ENCODE results near the gene ARHGAP25.

Gene ARHGAP25

DNA sequence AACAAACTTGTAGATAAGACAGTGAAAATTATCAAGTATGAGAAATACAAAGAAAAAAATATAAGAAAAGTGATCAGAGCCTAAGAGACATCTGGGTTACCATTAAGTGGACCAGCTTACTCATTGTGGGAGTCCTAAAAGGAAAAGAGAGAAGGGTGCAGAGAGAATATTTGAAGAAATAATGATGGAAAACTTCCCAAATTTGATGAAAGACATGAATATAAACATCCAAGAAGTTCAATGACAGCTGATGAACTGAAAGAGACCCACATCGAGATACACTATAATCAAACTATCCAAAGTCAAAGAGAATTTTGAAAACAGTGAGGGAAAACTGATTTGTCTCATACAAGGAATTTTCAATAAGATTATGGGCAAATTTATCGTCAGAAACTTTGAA is 22.5 kb downstream of the ARHGAP25 start:
- Histone ChIP-seq H3K4me1 (ENCODE audit: insufficient read depth, low read length) (peaks cover 6% of the 10 kb centered on the region; the same call in 1 of the 2 replicates), H3K36me3 (ENCODE audit: insufficient read depth, low read length) (no peaks in the 10 kb centered on the region), H3K9me3 (ENCODE audit: control insufficient read depth, insufficient read depth, low read length) (no peaks in the 10 kb centered on the region), H3K9ac (ENCODE audit: low read depth, low read length) (no peak overlapping the region)

DNA sequence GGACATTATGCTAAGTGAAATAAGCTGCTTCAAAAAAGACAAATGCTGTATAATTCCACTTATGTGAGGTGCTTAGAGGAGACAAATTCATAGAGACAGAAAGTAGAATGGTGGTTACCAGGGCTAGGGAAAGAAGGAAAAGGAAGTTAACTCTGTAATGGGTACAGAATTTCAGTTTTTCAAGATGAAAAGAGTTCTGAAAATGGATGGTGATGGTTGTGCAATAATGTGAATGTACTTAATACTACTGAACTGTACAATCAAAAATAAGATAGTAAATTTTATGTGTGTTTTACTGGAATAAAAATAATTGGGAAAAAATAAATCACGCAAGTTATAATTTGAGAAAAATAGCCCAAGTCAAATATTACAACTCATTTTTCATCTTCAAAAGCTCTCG is 27.5 kb downstream of the ARHGAP25 start:
- H3K9ac ChIP-seq (ENCODE audit: low read depth, low read length), result no peak overlapping the region
- H3K4me1 ChIP-seq (ENCODE audit: insufficient read depth, low read length), result peaks cover 22% of the 10 kb centered on the region
- no peaks in the 10 kb centered on the region for H3K9me3 ChIP-seq (ENCODE audit: control insufficient read depth, insufficient read depth, low read length)
- no peaks in the 10 kb centered on the region for H3K36me3 ChIP-seq (ENCODE audit: insufficient read depth, low read length)

DNA sequence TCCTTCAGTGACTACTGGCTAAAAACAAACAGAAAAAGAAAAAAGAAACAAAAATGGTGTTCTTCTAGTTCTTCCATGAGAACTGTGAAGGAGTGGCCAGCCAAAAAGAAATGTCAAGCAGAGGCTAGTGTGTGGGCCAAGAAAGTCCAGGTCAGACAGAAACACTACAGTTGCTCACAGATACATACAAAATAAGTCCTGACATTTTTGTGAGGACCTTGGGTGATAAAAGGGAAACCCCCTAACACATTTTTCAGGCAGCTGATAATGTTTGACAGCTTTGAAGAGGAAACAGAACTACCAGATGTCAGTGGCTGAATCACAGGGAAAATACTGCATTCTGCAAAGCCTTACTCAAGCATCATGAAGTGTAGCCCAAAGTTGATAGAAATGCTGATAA is 28.1 kb downstream of the ARHGAP25 start:
- Histone ChIP-seq H3K9me3 (ENCODE audit: control insufficient read depth, insufficient read depth, low read length) (no peaks in the 10 kb centered on the region), H3K4me1 (ENCODE audit: insufficient read depth, low read length) (peaks cover 22% of the 10 kb centered on the region), H3K9ac (ENCODE audit: low read depth, low read length) (no peak overlapping the region), H3K36me3 (ENCODE audit: insufficient read depth, low read length) (no peaks in the 10 kb centered on the region)

DNA sequence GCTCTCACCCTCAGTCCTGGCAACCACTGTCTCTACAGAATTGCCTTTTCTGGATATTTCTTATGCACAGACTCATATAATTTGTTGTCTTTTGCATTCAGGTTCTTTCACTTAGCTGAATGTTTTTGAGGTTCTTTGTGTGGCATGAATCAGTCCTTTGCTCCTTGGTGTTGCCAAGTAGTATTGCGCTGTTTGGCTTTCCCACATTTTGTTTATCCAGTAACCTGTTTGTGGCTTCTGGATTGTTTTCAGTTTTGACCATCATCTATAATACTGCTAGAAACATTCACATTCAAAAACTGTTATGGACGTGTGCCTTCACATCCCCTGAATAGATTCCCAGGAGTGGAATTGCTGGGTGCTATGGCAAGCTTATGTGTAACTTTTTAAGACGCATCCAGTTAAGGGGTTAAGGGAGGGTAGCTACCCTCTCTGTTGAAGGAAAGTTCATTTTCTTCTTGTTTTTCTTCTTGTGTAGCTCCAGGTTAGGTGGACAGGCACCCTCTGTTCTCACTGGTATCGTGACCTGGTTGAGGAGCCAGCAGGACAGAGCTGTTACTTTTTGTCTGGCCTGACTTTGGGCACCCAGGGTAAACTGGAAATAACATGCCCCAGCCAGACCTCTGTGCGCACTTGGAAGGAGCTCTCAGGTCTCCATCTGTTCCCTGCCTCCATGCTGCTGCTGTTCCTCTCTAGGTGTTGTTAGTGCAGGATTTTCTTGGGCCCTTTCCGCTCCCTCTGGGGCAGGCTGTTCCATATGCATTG is 29.6 kb downstream of the ARHGAP25 start:
- H3K36me3 ChIP-seq (ENCODE audit: insufficient read depth, low read length), result no peaks in the 10 kb centered on the region
- H3K9me3 ChIP-seq (ENCODE audit: control insufficient read depth, insufficient read depth, low read length), result no peaks in the 10 kb centered on the region
- peaks cover 27% of the 10 kb centered on the region for H3K4me1 ChIP-seq (ENCODE audit: insufficient read depth, low read length)
- H3K9ac ChIP-seq (ENCODE audit: low read depth, low read length), result no peak overlapping the region

DNA sequence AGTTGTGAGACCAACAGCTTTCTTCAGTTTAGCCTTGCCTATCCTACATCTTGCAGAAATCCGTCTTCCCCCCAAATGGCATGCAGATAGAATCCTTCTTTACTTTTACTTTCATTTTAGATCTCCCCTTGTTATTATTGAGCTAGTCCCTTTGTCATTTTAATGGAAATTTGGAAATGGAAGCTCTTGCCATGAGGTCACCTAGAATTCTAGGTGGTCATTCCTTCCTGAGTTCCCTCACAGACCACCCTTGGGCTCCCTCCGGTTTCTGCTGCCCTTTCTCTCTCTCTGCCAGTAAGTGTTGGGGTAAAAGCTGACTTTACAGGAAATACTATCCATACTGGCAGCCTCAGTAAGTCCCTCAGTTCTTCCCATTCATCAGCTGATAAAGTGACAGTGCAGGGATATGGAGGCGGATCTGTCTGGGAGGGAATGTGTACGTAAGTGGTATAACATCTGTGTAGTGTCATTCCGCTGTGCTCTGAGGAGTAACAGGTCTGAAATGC is 30.2 kb downstream of the ARHGAP25 start:
- Histone ChIP-seq H3K9ac (ENCODE audit: low read depth, low read length) (no peak overlapping the region), H3K4me1 (ENCODE audit: insufficient read depth, low read length) (peaks cover 33% of the 10 kb centered on the region), H3K9me3 (ENCODE audit: control insufficient read depth, insufficient read depth, low read length) (no peaks in the 10 kb centered on the region), H3K36me3 (ENCODE audit: insufficient read depth, low read length) (no peaks in the 10 kb centered on the region)

DNA sequence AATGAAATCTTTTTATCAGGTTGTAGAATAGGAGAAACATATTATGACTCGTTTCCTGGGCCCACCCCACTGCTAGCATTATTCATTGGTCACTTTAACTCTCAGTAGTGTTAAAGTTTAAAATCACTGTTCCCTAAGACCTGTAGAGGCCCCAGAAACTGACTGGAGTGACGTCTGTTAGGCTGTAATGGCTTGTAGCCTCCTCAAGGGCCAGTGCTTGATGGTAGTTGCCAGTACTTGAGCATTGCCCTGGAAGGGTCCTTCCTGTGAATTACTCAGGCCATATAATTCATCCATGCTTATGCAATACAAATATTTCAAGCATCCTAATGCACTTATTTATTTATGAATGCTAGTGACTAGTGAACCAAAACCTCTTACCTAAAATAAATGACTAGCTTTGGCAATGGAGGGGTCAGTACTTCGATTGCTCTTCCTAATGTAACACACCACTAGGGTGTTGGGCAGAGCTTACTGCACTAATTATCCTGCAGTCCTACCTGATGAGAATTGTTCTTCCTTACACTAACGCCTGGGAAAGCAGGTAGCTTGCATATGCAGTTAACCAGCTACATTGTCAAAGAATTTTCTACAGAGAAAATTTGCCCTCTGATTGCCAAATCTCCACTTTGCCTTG is 31.2 kb downstream of the ARHGAP25 start:
- H3K9ac ChIP-seq (ENCODE audit: low read depth, low read length), result no peak overlapping the region
- no peaks in the 10 kb centered on the region for H3K9me3 ChIP-seq (ENCODE audit: control insufficient read depth, insufficient read depth, low read length)
- H3K4me1 ChIP-seq (ENCODE audit: insufficient read depth, low read length), result peaks cover 40% of the 10 kb centered on the region
- H3K36me3 ChIP-seq (ENCODE audit: insufficient read depth, low read length), result no peaks in the 10 kb centered on the region

DNA sequence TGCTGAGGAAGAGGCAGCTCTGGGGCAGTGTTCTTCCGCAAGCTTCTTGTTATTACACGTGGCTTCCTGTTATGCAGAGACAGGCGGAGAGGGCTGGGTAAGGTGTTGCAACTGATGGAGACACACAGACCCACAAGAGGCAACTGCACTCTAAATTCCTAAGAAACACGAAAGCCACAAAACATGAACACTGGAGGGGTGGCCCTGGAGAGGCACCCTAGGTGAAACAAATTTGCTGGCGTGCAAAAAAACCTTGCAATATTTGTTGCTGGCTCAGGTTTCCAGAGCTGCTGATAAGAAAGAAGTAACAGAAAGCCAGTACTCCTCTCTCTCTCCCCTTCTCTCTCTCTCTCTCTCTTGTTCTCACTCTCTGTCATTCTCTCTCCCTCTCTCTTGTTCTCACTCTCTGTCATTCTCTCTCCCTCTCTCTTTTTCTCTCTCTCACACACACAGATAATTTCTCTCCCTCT is 31.8 kb downstream of the ARHGAP25 start:
- Histone ChIP-seq H3K9ac (ENCODE audit: low read depth, low read length) (no peak overlapping the region), H3K4me1 (ENCODE audit: insufficient read depth, low read length) (peaks cover 40% of the 10 kb centered on the region), H3K36me3 (ENCODE audit: insufficient read depth, low read length) (no peaks in the 10 kb centered on the region)

DNA sequence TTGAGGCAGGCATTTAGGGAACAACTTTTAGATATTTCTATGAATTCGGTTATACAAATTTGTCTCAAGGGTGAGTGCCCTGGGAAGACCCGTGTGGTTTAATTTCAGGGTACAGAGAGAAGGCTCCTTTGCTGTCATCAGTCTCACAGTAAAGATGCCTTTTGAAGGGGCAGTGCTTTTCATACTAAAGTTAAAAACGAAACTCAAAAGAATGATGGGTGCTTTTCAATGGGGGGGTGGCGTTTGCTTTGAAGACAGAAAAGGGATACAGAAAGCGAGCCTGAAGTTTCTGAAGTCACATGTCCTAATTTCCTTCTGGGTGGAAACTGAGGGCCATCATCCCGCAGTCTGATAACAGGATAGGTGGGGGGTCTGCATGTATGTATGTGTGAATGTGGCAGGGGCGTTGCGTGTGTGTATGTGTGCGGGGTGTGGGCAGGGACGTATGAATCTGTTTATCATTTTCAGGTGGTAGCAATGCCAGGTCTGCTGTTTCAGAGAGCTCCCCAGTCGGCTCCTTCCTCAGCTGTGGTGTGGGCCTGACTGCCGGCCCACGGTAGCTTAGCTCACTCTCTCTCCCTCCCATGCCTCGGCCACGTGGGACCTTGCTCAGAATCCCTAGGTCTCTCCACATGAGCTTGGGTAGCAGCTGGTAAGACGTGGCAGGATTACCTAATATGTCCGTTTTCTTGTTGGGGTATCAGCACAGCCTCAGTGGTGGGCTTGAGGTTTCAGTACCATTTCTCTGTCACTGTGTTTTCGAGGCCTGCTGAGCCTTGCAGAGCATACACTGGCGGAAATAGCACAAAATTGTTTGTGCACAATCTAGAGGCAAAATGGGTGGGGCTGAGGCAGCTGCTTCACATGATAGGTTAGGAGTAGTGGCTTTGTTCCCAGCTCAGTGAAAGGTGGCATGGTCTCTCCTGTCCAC is 32.7 kb downstream of the ARHGAP25 start:
- peaks cover 40% of the 10 kb centered on the region for H3K4me1 ChIP-seq (ENCODE audit: insufficient read depth, low read length)
- no peak overlapping the region for H3K9ac ChIP-seq (ENCODE audit: low read depth, low read length)
- H3K36me3 ChIP-seq (ENCODE audit: insufficient read depth, low read length), result no peaks in the 10 kb centered on the region
- H3K9me3 ChIP-seq (ENCODE audit: control insufficient read depth, insufficient read depth, low read length), result no peaks in the 10 kb centered on the region

More for the DNA sequence above, 31.8 kb downstream of the ARHGAP25 start:
- no peaks in the 10 kb centered on the region for H3K9me3 ChIP-seq (ENCODE audit: control insufficient read depth, insufficient read depth, low read length)

DNA sequence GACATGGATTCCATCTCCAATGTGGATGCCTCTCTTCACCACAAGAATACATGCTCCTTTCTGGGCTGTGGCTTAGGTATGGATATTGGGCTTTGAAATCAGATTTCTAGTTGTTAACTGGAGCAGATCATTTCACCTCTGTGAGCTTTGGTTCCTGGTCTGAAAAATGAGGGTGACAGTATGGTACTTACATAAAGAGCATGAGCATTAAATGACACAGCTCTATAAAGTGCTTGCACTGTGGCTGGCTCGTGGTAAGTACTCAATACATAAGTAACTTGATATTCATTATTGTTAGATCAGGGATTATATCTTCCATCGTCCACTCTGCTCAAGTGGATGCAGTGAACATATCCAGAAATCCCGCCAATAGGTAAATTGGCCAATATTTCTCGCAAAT is 33.4 kb downstream of the ARHGAP25 start:
- no peaks in the 10 kb centered on the region for H3K36me3 ChIP-seq (ENCODE audit: insufficient read depth, low read length)
- no peaks in the 10 kb centered on the region for H3K9me3 ChIP-seq (ENCODE audit: control insufficient read depth, insufficient read depth, low read length)
- H3K4me1 ChIP-seq (ENCODE audit: insufficient read depth, low read length), result peaks cover 40% of the 10 kb centered on the region
- no peak overlapping the region for H3K9ac ChIP-seq (ENCODE audit: low read depth, low read length)

DNA sequence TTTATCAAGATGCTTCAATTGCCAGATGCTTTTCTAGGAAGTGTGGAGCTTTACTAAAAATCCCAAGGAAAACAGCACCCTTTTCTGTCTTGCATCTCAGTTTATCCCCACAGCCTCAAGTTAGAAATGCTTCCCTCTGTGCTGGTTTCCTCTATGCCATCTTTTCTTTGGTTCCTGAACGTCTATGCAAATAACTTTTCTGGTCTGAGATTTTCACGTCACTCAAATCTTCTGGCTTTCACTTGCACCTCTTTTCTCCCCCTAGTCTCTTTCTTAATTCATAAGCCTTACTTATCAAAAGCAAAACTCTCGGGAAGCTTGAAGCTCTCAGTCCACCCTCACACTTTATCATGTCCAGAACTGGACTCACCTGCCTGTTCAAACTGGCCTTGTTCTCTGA is 33.9 kb downstream of the ARHGAP25 start:
- no peak overlapping the region for H3K9ac ChIP-seq (ENCODE audit: low read depth, low read length)
- peaks cover 40% of the 10 kb centered on the region for H3K4me1 ChIP-seq (ENCODE audit: insufficient read depth, low read length)
- no peaks in the 10 kb centered on the region for H3K36me3 ChIP-seq (ENCODE audit: insufficient read depth, low read length)
- H3K9me3 ChIP-seq (ENCODE audit: control insufficient read depth, insufficient read depth, low read length), result no peaks in the 10 kb centered on the region

DNA sequence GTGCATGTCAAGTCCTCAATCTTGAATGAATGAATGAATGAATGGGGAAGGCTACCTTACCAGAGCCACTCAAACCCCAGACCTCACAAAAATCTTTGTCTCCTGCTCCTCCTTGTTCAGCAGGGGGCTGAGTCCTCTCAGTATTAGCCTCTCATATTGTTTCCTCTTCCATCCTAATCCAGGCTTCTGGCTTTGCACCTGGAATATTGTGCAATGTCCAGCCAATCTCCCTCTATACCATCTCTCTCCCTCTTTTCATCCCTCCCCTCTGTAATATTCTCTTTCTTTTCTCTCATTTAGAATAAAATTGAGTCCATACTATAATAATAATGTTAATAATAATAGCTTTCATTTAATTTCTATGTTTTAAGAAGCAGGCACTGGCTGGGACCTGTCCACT is 34.3 kb downstream of the ARHGAP25 start:
- peaks cover 36% of the 10 kb centered on the region for H3K4me1 ChIP-seq (ENCODE audit: insufficient read depth, low read length)
- no peak overlapping the region for H3K9ac ChIP-seq (ENCODE audit: low read depth, low read length)
- H3K9me3 ChIP-seq (ENCODE audit: control insufficient read depth, insufficient read depth, low read length), result no peaks in the 10 kb centered on the region
- no peaks in the 10 kb centered on the region for H3K36me3 ChIP-seq (ENCODE audit: insufficient read depth, low read length)

DNA sequence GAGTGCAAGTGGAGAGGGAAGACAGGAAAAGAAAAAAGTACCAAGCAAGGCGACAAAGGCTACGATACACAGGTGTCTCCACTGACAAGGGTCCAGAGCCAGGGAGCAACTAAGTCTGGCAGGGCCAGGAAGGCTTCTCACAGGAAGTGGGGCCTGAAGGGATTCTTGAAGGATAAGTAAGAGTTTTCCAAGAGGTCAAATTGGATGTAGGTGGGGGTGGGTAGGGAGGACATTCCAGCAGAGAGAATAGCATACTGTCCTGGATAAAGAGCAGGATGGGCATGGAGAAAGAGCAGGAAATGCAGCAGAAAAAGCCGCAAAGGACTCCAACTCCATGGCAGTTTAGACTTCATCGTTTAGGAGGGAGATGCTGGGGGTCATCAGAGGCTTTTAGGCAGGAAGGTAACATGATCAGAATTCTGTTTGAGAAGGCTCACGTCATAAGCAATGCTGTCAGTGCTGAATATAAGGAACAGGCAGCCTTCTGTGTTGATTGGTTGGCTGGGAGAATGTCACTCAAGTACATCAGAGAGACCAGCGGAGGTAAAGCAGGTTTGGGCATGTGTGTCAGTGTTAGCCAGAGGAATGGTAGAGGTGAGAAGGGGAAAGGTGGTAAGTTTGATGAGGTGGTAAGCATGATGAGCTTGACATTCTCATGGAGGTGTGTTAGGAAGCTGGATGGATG is 35.1 kb downstream of the ARHGAP25 start:
- Histone ChIP-seq H3K4me1 (ENCODE audit: insufficient read depth, low read length) (peaks cover 29% of the 10 kb centered on the region), H3K9me3 (ENCODE audit: control insufficient read depth, insufficient read depth, low read length) (no peaks in the 10 kb centered on the region), H3K36me3 (ENCODE audit: insufficient read depth, low read length) (no peaks in the 10 kb centered on the region), H3K9ac (ENCODE audit: low read depth, low read length) (no peak overlapping the region)

DNA sequence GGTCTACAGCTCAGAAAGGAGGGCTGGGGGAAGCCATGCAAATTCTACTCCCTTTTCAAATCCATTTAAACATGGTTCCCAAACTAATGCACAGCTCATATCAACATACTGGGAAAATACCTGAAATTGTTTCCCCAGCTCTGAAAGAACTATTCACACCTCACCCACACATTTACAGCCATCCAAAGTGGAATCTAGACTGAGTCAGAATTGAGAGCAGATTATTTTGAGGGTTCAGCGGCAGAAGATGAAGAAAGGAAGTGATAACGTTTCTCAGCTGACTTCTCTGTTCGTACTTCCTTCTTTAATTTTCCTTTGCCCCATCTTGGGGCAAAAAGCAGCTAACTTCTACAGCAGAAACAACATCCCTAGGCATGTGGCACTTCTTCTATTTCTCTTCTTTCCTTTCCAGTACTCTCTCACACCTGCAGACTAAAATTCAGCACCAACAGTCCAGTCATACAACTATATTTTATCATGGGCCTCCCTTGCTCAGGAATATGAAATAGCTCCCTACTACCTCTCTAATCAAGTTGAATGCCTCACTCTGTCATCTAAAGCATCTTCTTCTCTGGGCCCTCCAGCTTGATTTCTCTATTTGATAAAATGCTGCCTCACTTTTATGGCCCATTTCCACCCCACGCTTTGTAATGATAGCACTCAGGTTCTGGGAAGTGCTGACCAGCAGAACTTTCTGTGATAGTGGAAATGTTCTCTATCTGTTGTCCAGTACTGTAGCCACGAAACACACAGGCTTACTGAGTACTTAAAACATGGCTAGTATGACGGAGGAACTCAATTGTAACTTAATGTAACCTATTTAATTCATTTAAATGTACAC is 35.9 kb downstream of the ARHGAP25 start:
- H3K9me3 ChIP-seq (ENCODE audit: control insufficient read depth, insufficient read depth, low read length), result no peaks in the 10 kb centered on the region
- H3K9ac ChIP-seq (ENCODE audit: low read depth, low read length), result no peak overlapping the region
- no peaks in the 10 kb centered on the region for H3K36me3 ChIP-seq (ENCODE audit: insufficient read depth, low read length)
- H3K4me1 ChIP-seq (ENCODE audit: insufficient read depth, low read length), result peaks cover 27% of the 10 kb centered on the region

All from ES-I3 (cell line).